ENCODE data around the gene ITGA6. TPM values are rescaled to one million over a fixed set of nuclear protein-coding genes. Genes with fewer than 3 reads are reported as not detected.
A peak's percentile ranks its signal among the peaks of the same experiment; 100 is the strongest.

ITGA6 gene
- total RNA-seq, 1 experiment from 2014 or later = 78.3 TPM

DNA sequence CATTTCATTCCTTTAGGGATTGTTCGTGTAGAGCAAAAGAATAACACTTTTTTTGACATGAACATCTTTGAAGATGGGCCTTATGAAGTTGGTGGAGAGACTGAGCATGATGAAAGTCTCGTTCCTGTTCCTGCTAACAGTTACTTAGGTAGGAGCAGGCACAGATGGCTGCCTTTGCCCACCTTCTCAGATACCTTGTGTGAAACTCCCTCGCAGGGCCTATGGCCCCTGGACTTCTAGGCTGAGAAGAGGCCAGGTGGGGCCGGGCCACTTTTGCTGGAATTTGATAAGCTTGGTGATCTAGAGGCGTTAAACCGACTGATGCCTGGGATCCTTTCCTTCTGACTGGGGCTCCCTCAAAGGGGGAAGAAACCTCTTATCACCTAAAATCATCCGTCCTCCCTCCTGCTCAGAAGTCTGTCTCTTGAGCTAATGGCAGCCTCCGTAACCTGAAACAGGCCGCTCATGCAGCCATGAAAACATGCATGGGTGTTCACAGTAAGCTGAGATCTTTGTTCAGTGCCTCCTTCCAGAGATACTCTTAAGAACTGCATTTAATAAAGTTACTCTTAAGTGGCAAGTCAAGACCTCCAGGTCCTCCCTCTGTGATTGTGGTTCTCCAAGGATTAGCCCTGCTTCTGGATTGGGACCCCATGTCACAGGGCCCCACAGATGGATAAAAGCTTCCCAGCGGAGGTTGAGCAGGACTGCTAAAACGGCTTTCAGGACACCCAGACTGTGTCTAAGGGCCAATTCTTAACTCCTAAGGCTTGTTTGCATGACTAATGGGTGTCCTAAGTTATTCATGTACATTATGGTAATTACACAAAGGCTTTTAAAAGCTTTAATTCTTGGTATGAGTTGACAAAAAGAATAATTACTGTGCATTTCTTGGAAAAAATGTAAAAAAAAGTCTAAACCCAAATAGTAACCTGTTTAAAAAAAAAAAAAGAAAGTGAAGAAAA, 43.9 kb downstream of the ITGA6 start:
- Histone ChIP-seq H2BK20ac (ENCODE audit: low read depth, low read length, poor library complexity, severe bottlenecking) (no peak overlapping the region), H2AFZ (ENCODE audit: low read length) (no peak overlapping the region), H3K14ac (ENCODE audit: insufficient read depth, low read length) (no peak overlapping the region), H3K27ac (ENCODE audit: insufficient read length, low read depth, low read length) (no peak overlapping the region), H2BK15ac (ENCODE audit: low read depth, low read length) (no peak overlapping the region), H3K79me1 (ENCODE audit: insufficient read depth, low read depth, low read length, poor library complexity, severe bottlenecking) (no peaks in the 10 kb centered on the region), H3K27me3 (ENCODE audit: insufficient read depth, low read length) (no peaks in the 10 kb centered on the region), H3K79me2 (ENCODE audit: insufficient read depth, low read length) (no peaks in the 10 kb centered on the region), H3K9ac (ENCODE audit: extremely low read depth, insufficient read length, low read length) (no peak overlapping the region), H3K9me3 (ENCODE audit: control insufficient read depth, low read depth, low read length) (no peaks in the 10 kb centered on the region), H4K8ac (replicated peaks; ENCODE audit: insufficient read length, low read depth, low read length) (no peak overlapping the region), H2BK5ac (ENCODE audit: insufficient read length, low read length) (no peak overlapping the region), H3K4me1 (ENCODE audit: insufficient read depth, low read length) (no peaks in the 10 kb centered on the region), H3K4me2 (ENCODE audit: insufficient read depth, insufficient read length, low read length) (no peak overlapping the region), H4K5ac (ENCODE audit: insufficient read length, low read depth, low read length) (no peak overlapping the region), H2AK5ac (ENCODE audit: insufficient read length, low read length) (no peak overlapping the region), H4K91ac (ENCODE audit: insufficient read length, low read depth, low read length) (no peak overlapping the region), H2BK120ac (ENCODE audit: low read depth, low read length, poor library complexity, severe bottlenecking) (no peak overlapping the region), H3K56ac (ENCODE audit: insufficient read length, low read depth, low read length) (no peak overlapping the region), H3T11ph (ENCODE audit: low read length) (no peak overlapping the region), H3K18ac (ENCODE audit: insufficient read length, low read depth, low read length) (no peak overlapping the region), H3K4ac (ENCODE audit: low read depth, low read length) (no peak overlapping the region), H3K23ac (ENCODE audit: insufficient read length, low read depth, low read length) (no peak overlapping the region), H2BK12ac (ENCODE audit: insufficient read length, low read depth, low read length) (no peak overlapping the region), H4K20me1 (ENCODE audit: control insufficient read depth, insufficient read depth, insufficient read length) (no peaks in the 10 kb centered on the region), H3K23me2 (ENCODE audit: insufficient read length, low read depth, low read length, poor library complexity, severe bottlenecking) (no peaks in the 10 kb centered on the region)
- Mint-ChIP-seq H3K4me1 (peaks cover 4 to 7% of the 10 kb centered on the region in 2 experiments; a peak in 2 of 4 replicates), H3K27ac (peak overlapping the region; percentile 8 to 71 (median 38); a peak in 4 of 7 replicates), H3K36me3 (ENCODE audit: insufficient read depth in 1 of 3, low read depth in 3 of 3) (peaks cover 29 to 81% (median 71%) of the 10 kb centered on the region in 3 experiments; a peak in 6 of 7 replicates), H3K4me3 (no peak overlapping the region), H3K9me3 (no peaks in the 10 kb centered on the region), H3K27me3 (ENCODE audit: low read depth) (no peaks in the 10 kb centered on the region)
- TF ChIP-seq, protein P1, sequence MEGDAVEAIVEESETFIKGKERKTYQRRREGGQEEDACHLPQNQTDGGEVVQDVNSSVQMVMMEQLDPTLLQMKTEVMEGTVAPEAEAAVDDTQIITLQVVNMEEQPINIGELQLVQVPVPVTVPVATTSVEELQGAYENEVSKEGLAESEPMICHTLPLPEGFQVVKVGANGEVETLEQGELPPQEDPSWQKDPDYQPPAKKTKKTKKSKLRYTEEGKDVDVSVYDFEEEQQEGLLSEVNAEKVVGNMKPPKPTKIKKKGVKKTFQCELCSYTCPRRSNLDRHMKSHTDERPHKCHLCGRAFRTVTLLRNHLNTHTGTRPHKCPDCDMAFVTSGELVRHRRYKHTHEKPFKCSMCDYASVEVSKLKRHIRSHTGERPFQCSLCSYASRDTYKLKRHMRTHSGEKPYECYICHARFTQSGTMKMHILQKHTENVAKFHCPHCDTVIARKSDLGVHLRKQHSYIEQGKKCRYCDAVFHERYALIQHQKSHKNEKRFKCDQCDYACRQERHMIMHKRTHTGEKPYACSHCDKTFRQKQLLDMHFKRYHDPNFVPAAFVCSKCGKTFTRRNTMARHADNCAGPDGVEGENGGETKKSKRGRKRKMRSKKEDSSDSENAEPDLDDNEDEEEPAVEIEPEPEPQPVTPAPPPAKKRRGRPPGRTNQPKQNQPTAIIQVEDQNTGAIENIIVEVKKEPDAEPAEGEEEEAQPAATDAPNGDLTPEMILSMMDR (conservative IDR thresholded peaks at IDR 0.05) = no peak
- WGBS (ENCODE audit: extremely low coverage, insufficient read length, low lambda C conversion rate) = no CpG with 5 or more reads among the region's 11 CpGs
- DNase-seq = no peak

All from H9 (cell line).